ENCODE measurements around the gene IYD.

- TF ChIP-seq RAD21 (IDR thresholded peaks at IDR 0.05; ENCODE audit: low read depth) (no peak), NFIC (IDR thresholded peaks at IDR 0.05) (no peak), ZBTB7A (IDR thresholded peaks at IDR 0.05; ENCODE audit: low read depth) (no peak), EP300 (IDR thresholded peaks at IDR 0.05; ENCODE audit: borderline replicate concordance) (no peak), CREB1 (IDR thresholded peaks at IDR 0.05; ENCODE audit: low read depth) (no peak), MAX (IDR thresholded peaks at IDR 0.05) (no peak)
- TF ChIP-seq, protein P1, sequence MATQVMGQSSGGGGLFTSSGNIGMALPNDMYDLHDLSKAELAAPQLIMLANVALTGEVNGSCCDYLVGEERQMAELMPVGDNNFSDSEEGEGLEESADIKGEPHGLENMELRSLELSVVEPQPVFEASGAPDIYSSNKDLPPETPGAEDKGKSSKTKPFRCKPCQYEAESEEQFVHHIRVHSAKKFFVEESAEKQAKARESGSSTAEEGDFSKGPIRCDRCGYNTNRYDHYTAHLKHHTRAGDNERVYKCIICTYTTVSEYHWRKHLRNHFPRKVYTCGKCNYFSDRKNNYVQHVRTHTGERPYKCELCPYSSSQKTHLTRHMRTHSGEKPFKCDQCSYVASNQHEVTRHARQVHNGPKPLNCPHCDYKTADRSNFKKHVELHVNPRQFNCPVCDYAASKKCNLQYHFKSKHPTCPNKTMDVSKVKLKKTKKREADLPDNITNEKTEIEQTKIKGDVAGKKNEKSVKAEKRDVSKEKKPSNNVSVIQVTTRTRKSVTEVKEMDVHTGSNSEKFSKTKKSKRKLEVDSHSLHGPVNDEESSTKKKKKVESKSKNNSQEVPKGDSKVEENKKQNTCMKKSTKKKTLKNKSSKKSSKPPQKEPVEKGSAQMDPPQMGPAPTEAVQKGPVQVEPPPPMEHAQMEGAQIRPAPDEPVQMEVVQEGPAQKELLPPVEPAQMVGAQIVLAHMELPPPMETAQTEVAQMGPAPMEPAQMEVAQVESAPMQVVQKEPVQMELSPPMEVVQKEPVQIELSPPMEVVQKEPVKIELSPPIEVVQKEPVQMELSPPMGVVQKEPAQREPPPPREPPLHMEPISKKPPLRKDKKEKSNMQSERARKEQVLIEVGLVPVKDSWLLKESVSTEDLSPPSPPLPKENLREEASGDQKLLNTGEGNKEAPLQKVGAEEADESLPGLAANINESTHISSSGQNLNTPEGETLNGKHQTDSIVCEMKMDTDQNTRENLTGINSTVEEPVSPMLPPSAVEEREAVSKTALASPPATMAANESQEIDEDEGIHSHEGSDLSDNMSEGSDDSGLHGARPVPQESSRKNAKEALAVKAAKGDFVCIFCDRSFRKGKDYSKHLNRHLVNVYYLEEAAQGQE (IDR thresholded peaks at IDR 0.05; ENCODE audit: low read depth), result no peak
Measured at GRCh38 chr6:150354754-150355571, 13.8 kb upstream of the IYD start.

All from Ishikawa (cell line).